ENCODE measurements around the gene WSCD1.

- TF ChIP-seq POLR2A (IDR thresholded peaks at IDR 0.05) (no peak), CTCF (IDR thresholded peaks at IDR 0.05) (no peak)
These were observed 28.1 kb downstream of the WSCD1 start for GRCh38 chr17:6098050-6098822.
